Inferior parietal cortex (tissue), 1 donor: Measurements from ENCODE around the gene PHETA1.

Experiments
- DNase-seq: peaks from one replicate; pipeline ENCODE4 v3.0.0-alpha.2; 2016; ENCODE audit errors: extremely low spot score

PHETA1 gene, protein sequence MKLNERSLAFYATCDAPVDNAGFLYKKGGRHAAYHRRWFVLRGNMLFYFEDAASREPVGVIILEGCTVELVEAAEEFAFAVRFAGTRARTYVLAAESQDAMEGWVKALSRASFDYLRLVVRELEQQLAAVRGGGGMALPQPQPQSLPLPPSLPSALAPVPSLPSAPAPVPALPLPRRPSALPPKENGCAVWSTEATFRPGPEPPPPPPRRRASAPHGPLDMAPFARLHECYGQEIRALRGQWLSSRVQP

DNA sequence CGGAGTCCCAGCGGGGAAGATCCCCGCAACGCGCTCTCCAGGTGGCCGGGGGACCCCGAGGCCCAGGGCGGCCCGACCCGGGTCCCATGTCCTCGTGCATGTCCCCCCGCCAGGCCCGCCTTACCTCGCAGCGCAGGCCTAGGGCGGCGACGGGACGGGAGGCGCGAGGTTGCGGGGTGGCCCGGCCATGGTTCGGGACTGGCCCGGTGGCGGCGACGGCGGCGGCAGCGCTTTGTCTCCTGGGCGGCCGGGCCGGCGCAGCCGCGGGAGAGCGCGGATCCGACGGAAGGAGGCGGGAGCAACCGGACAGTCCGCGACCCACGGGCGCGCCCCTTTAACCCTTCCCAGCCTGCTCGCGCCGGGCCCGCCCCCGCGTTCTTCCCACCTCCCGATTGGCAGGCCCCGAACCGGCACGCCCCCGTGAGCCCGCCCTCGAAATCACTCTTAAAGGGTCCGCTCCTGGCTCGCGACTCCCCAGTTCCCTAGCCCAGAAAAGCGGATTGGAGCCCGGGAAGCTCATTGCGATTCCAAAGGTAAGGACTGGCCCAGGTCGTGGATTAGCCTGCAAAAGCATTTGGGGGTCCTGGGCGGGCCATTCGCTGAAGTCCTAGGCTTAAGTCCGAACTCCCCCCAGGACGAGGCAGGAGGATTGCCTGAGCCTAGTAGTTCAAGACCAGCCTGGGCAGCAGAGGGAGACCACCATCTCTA, at the start of gene PHETA1:
TSS of gene PHETA1 (minus strand) at position 308 of the 708 bp plus-strand sequence. CDS start 5,668 bp downstream, outside the sequence.
- peak; percentile 84 for DNase-seq

DNA sequence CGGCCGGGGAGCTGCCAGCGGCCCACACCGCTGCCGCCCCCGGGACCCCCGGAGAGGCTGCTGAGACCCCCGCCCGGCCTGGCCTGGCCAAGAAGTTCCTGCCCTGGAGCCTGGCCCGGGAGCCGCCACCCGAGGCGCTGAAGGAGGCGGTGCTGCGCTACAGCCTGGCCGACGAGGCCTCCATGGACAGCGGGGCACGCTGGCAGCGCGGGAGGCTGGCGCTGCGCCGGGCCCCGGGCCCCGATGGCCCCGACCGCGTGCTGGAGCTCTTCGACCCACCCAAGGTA, 49.6 kb upstream of the PHETA1 start:
- DNase-seq = no peak

DNA sequence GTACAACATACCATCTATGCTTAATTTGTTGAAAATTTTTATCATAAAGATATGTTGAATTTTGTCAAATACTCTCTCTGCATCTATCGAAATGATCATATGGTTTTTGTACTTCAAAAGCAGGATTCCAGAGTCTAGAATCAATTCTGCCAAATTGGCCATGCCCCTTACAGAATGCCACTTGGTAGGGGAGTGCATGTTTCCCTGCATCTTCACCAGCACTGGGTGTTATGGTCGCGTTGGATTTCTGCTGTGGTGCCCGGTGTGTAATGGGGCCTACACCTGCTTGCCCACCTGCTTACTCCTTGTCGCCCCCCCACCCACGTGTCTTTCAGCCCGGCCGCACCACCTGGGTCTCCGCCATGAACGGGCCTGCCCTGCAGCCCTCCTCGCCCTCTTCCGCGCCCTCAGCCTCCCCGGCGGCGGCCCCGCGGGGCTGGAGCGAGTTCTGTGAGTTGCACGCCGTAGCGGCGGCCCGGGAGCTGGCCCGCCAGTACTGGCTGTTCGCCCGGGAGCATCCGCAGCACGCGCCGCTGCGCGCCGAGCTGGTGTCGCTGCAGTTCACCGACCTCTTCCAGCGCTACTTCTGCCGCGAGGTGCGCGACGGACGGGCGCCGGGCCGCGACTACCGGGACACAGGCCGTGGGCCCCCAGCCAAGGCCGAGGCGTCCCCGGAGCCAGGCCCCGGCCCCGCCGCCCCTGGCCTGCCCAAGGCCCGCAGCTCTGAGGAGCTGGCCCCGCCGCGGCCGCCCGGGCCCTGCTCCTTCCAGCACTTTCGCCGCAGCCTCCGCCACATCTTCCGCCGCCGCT, 49.1 kb upstream of the PHETA1 start:
- DNase-seq = no peak

- DNase-seq = no peak
These were observed 48.4 kb upstream of the PHETA1 start for GRCh38 chr12:111417290-111417689.

DNA sequence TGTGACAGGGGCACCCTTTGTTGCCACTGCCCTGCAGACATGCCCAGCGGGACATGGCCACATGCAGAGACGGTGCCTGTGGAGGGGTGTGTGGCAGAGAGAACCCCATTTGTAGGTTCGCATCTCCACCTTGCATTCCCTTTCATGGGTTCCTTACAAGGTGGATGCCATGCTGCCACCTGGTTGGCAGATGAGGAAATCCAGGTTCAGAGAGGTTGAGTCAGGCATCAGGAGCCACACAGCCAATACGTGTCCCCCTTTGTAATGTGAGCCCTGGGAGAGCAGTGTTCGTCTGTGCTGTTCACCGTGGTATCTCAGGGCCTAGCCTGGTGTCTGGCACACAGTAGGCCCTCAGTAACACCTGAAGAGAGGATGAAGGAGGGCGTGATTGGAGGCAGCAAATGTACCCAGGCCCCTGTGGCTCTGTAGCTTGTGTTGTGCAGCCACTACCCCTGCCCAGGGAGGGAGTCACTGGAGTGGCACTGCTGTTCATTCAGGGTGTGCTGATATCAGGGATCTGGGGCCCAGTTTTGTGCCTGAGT, 45.9 kb upstream of the PHETA1 start:
- DNase-seq = no peak

DNA sequence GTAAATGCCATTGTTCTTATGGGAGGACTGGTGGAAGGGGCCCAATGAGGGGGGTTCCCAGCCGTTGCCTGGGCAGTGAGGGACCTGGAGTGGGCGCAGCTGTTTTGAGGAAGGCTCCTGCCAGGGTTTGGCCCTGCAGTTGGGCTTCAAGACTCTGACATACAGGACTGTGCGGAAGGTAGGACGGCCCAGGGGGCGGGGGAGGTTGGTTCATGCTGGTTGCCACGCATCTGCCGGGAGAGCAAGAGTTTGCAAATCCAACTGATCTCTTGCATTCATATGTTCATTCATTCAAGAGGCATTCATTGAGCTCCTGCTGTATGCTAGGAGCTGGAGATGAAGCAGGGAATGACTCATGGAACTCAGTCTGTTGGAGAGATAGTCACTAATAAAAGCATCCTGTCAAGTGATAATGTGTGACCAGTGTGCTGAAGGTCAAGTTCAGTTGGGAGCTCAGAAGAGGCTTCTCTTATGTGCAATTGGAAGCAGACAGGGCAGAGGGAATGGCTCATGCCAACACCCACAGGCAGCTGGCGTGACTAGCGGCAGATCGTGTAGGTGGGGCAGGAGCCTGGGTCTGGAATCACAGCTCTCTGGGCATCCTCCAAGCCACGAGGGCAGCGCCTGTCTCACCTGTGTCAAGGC, 44.7 kb upstream of the PHETA1 start:
- DNase-seq = no peak

- DNase-seq = no peak
These were observed 44.0 kb upstream of the PHETA1 start for GRCh38 chr12:111412830-111413441.

DNA sequence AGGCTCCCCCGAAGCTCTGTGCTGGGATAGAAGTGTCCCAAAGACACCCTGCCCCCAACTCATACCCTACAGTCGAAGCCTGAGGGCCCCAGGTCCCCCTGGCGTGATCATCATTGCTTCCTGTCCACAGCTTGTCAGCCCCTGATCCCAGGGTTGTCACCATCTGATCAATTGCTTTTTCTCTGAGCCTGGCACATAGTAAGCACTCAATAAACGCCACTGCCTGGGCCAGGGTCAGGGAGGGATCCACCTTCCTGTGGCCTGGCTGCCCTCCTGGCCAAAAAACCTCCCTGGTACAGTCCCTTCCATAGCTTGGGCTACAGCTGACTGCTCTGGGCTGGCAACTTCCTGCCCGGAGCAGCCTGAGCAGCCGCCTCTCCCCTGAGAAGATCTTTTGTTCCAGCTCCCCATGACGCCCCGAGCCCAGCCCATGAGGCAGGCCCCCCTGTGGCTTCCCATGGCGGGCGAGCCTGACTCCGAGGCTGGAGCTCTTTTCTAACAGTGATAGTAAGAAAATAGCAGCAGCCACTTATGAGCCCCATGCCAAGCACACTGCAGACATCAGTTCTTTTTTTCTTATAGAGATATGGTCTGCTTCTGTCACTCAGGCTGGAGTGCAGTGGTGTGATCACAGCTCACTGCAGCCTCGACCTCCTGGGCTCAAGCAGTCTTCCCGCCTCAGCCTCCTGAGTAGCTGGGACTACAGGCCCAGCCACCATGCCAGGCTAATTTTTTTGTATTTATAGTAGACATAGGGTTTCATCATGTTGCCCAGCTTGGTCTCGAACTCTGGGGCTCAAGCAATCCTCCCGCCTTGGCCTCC, 43.3 kb upstream of the PHETA1 start:
- DNase-seq = no peak

DNA sequence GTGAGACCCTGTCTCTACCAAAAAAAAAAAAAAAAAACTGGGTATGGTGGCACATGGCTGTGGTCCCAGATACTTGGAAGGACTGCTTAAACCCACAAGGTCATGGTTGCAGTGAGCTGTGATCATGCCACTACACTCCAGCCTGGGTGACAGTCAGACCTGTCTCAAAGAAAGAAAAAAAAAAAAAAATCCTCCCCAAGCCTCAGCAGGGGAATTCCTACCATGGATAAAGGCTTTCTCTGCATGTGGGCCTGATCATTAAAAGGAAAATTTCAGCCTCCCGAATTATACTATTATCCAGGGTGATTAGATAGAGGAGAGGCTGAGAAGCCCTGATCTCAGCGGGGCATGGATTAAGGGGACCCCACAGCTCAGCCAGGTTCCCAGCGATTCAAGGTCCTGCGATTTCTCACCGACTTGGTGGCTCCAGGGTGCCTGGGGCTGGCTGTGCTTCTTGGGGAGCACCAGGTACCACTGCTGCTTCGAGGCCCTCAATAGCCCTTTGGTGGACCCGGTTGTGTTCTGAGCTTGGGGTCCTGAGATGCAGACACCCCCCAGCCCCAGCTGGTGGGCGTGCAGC, 42.4 kb upstream of the PHETA1 start:
- no peak for DNase-seq

DNA sequence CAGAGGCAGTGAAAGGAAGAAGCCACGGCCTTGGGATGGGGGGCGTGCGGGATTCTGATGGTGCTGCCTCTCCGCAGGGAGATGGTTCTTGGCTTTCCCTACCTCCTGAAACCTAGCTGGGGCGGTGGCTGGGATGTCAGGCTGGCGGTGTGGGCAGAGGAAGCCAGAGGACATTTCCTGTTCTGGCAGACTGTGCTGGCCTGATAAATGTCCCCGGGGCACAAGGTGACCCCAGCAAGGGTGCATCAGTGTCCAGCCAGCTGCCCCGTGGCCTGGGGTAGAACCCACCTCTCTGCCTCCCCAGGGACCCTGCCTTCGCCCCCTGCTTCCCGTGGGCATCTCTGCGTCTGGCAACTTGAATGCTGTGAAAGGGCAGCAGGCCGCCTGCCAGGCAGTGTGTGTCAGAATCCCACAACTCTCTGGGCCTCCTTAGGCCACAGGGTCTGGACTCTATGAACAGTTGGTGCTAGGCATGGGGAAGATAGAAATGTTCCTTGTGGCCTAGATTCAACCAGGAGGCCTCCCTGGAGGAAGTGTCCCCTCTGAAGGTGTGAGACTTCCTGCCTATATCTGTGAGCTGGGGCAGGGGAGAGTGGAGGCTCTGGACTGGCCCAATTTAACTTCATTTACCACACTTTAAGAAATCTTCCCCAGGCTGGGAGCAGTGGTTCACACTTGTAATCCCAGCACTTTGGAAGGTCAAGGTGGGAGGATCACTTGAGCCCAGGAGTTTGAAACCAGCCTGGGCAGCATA, 41.7 kb upstream of the PHETA1 start:
- DNase-seq = no peak

- no peak for DNase-seq
These were observed 41.0 kb upstream of the PHETA1 start for GRCh38 chr12:111409780-111410430.

DNA sequence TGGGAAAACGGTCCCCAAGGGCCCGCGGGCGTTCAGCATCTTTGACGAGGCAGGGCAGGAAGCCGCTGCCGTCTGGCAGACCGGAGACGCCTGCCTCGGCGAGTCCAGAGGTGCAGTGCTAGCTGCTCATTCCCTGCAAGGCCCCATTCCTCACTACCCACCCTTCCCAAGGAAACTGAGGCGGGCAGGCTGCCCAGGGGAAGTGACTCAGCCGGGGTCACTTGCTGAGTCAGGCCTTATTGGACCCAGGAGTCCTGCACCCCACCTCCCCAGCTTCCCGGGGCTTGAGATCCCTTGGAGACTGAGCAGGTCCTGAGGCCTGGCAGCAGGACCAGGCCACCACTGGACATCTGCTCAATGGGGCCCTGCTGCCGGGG, 40.5 kb upstream of the PHETA1 start:
- no peak for DNase-seq

- no peak for DNase-seq
These were observed 39.9 kb upstream of the PHETA1 start for GRCh38 chr12:111408686-111409402.

GRCh38 chr12:111408116-111408440, 39.2 kb upstream of the PHETA1 start:
- no peak for DNase-seq

GRCh38 chr12:111407377-111408115, 38.7 kb upstream of the PHETA1 start:
- DNase-seq = no peak

DNA sequence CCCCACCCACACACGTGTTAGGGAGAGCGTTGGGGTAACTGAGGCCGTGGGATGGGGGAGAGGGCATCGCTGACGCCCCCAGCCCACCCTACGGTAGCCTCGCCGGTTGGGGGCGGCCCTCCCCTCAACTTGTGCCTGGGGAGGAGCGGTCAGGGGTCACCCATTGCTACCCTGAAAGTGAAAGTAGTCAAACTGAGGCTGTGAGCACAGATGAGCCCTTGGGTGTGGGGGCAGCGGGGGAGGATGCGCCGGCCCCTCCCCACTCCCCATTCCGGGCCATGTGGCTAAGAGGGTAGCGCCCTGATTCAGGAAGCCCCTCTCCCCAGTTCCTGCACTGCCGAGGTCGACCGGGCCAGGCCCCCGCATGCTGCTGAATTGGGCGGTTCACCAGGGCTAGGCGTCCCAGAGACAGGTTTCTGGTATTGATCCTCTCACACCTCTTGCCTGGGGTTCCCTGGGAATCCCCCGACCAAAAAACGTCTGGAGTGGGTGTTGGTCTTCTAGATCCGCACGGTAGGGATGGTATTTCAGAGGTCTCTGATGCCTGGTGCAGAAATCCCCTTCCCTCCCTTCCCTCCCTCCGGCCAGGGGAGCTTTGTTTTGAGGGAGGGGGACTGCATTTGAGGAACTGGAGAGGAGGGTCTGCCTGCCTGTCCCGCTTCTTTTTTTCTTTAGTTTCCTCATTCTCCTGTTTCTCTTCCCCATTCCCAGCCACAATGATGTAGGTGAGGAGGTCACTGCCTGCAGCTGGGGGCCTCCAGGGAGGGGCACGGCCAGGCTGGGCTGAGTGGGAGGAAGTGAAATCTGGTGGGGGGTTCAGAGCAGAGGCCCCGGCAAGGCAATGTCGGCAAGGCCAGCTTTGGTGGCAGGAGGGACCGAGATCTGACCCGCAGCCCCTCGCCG, 37.8 kb upstream of the PHETA1 start:
- no peak for DNase-seq
